Measurements from ENCODE around the gene CC2D1B. TPM values are rescaled to one million over a fixed set of nuclear protein-coding genes. Genes with fewer than 3 reads are reported as not detected.

Gene CC2D1B
- polyA plus RNA-seq, 1 donor: 24.9 TPM

- DNase-seq (ENCODE audit: low read depth): no peak
These were observed 6.1 kb downstream of the CC2D1B start for GRCh38 chr1:52359676-52360594.

- no peak for DNase-seq (ENCODE audit: low read depth)
These were observed 7.0 kb downstream of the CC2D1B start for GRCh38 chr1:52358851-52359497.

- DNase-seq (ENCODE audit: low read depth): no peak
These were observed 8.6 kb downstream of the CC2D1B start for GRCh38 chr1:52357397-52357796.

GRCh38 chr1:52356818-52357355 lies 9.1 kb downstream of the CC2D1B start:
- DNase-seq (ENCODE audit: low read depth): no peak

GRCh38 chr1:52355847-52356505 lies 10.0 kb downstream of the CC2D1B start:
- no peak for DNase-seq (ENCODE audit: low read depth)

- DNase-seq (ENCODE audit: low read depth): no peak
These were observed 10.6 kb downstream of the CC2D1B start for GRCh38 chr1:52355436-52355835.

- DNase-seq (ENCODE audit: low read depth): no peak
These were observed 13.3 kb downstream of the CC2D1B start for GRCh38 chr1:52352690-52353089.

GRCh38 chr1:52348704-52349300 lies 17.2 kb downstream of the CC2D1B start:
- DNase-seq (ENCODE audit: low read depth): no peak

- DNase-seq (ENCODE audit: low read depth): no peak
These were observed 19.4 kb downstream of the CC2D1B start for GRCh38 chr1:52346653-52347052.

GRCh38 chr1:52345252-52345651 lies 20.8 kb downstream of the CC2D1B start:
- no peak for DNase-seq (ENCODE audit: low read depth)

- DNase-seq (ENCODE audit: low read depth): no peak
These were observed 22.0 kb downstream of the CC2D1B start for GRCh38 chr1:52343979-52344378.

GRCh38 chr1:52341655-52342260 lies 24.2 kb downstream of the CC2D1B start:
- no peak for DNase-seq (ENCODE audit: low read depth)

GRCh38 chr1:52337439-52337838 lies 28.6 kb downstream of the CC2D1B start:
- DNase-seq (ENCODE audit: low read depth): no peak

GRCh38 chr1:52334906-52335528 lies 31.0 kb downstream of the CC2D1B start:
- no peak for DNase-seq (ENCODE audit: low read depth)

- no peak for DNase-seq (ENCODE audit: low read depth)
These were observed 33.6 kb downstream of the CC2D1B start for GRCh38 chr1:52332411-52332810.

GRCh38 chr1:52328615-52329014 lies 37.4 kb downstream of the CC2D1B start:
- no peak for DNase-seq (ENCODE audit: low read depth)

- DNase-seq (ENCODE audit: low read depth): no peak
These were observed 40.2 kb downstream of the CC2D1B start for GRCh38 chr1:52325786-52326185.

- no peak for DNase-seq (ENCODE audit: low read depth)
These were observed 42.3 kb downstream of the CC2D1B start for GRCh38 chr1:52323731-52324130.

GRCh38 chr1:52321061-52321460 lies 44.9 kb downstream of the CC2D1B start:
- no peak for DNase-seq (ENCODE audit: low read depth)

- no peak for DNase-seq (ENCODE audit: low read depth)
These were observed 59.6 kb downstream of the CC2D1B start for GRCh38 chr1:52306227-52307006.

All from forelimb muscle (tissue), 1 donor.